ENCODE results near the gene HOXD3.

The HOXD3 gene

DNA sequence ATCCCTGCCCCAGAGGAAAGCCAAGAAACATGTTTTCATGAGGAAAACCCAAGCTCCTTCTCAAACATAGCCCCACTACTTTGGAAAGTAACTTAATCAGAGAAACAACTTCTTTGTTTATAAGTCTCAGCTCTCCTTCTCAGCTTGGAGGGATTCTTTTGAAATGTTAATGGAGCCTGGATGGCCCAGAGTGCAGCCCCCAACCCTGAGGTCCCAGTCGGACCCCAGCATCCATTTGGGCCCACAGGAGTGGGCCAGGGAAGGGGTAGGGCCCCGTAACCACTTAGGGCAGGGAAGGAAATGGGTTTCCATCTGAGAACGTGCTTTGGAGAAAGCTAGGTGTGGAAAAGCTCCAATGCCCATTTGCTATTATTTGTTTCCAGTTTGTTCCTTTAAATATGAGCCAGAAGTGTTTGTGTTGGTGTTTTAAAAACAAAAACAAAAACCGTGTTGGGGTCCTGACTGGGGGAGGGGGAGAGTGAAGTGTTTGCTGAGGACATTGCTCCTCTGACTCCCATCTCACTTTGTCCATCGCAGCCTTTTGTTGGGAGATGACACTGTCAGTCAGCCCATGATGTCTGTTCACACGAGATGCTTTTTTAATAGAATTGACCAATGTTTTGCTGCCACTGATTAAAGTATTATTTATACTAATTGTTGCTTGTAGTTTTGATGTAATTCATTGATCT is 1.6 kb upstream of the HOXD3 start:
- TF ChIP-seq POLR2A (IDR thresholded peaks at IDR 0.05; ENCODE audit: extremely low read depth, insufficient read length) (no peak), MYC (IDR thresholded peaks at IDR 0.05; ENCODE audit: low read depth, low read length) (no peak)
- TF ChIP-seq, protein P1, sequence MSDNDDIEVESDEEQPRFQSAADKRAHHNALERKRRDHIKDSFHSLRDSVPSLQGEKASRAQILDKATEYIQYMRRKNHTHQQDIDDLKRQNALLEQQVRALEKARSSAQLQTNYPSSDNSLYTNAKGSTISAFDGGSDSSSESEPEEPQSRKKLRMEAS (IDR thresholded peaks at IDR 0.05; ENCODE audit: low read depth, low read length), result no peak
- no peak for DNase-seq (ENCODE audit: low read depth)
- H3K4me3 ChIP-seq (ENCODE audit: low read depth, low read length), result no peak overlapping the region

DNA sequence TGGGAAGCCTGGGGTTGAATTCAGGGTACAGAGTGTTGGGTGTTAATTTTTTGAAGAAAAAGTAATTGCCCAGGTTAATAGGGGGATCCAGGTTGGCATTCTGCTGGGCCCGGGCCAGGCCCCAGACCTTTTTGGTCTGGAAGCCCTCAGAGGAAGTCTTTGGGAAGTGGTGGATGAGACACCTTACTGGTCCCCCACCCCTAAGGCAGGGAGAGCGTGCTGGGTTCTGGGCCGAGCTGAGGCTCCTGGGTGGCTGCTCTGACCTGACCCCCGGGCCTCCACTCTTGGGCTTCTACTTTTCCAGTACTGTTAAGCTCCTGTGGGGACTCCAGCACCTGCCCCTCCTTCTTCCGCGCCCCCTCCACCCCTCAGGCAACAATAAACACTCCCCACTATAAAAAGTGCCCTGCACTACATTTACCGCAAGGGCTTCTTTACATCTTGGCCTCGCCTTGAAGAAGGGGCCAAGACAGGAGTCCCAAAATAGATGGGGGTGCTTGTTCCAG is 753 bp upstream of the HOXD3 start:
- H3K4me3 ChIP-seq (ENCODE audit: low read depth, low read length), result no peak overlapping the region

DNA sequence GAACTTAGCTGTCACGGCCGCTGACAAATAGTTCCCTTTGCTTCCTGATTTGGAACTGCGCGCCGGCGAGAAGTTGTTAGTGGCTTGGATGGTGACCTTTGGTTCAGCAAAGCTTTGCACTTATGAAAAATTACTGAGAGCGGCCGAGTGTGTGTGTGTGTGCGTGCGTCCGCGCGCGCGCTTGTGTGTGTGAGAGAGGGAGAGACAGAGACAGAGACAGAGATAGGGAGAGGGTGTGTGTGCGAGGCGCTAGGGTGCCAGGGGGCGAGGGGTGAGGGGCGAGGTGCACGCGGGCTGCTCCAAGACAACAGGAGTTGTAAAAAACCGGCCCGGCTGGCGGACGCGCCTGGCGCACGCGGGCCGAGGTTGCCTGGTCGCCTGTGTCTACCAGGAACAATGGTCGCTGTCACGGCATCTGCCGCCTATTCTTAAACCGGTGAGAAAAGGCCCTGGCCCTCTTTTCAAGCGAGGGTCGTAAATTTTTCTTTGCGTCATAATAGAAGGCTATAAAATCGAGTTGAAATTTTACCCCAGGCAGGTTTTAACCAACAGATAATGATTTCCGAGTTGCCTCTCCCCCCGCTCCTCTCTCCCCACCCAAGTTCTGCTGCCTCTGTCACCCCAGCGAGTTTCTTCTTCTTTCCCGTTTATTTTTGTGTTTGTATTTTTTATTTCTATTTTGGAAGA is 535 bp downstream of the HOXD3 start:
- TF ChIP-seq MYC (IDR thresholded peaks at IDR 0.05; ENCODE audit: low read depth, low read length), result no peak
- TF ChIP-seq, protein P1 (IDR thresholded peaks at IDR 0.05; ENCODE audit: low read depth, low read length), result no peak
- no peak for TF ChIP-seq POLR2A (IDR thresholded peaks at IDR 0.05; ENCODE audit: extremely low read depth, insufficient read length)
- TF ChIP-seq, protein P2, sequence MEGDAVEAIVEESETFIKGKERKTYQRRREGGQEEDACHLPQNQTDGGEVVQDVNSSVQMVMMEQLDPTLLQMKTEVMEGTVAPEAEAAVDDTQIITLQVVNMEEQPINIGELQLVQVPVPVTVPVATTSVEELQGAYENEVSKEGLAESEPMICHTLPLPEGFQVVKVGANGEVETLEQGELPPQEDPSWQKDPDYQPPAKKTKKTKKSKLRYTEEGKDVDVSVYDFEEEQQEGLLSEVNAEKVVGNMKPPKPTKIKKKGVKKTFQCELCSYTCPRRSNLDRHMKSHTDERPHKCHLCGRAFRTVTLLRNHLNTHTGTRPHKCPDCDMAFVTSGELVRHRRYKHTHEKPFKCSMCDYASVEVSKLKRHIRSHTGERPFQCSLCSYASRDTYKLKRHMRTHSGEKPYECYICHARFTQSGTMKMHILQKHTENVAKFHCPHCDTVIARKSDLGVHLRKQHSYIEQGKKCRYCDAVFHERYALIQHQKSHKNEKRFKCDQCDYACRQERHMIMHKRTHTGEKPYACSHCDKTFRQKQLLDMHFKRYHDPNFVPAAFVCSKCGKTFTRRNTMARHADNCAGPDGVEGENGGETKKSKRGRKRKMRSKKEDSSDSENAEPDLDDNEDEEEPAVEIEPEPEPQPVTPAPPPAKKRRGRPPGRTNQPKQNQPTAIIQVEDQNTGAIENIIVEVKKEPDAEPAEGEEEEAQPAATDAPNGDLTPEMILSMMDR (IDR thresholded peaks at IDR 0.05; ENCODE audit: low read depth, low read length), result no peak
- no peak overlapping the region for H3K4me3 ChIP-seq (ENCODE audit: low read depth, low read length)
- DNase-seq (ENCODE audit: low read depth), result no peak

More for the DNA sequence above, 753 bp upstream of the HOXD3 start:
- TF ChIP-seq MYC (IDR thresholded peaks at IDR 0.05; ENCODE audit: low read depth, low read length) (no peak), POLR2A (IDR thresholded peaks at IDR 0.05; ENCODE audit: extremely low read depth, insufficient read length) (no peak)
- TF ChIP-seq, protein P1 (IDR thresholded peaks at IDR 0.05; ENCODE audit: low read depth, low read length), result no peak
- DNase-seq (ENCODE audit: low read depth), result no peak

DNA sequence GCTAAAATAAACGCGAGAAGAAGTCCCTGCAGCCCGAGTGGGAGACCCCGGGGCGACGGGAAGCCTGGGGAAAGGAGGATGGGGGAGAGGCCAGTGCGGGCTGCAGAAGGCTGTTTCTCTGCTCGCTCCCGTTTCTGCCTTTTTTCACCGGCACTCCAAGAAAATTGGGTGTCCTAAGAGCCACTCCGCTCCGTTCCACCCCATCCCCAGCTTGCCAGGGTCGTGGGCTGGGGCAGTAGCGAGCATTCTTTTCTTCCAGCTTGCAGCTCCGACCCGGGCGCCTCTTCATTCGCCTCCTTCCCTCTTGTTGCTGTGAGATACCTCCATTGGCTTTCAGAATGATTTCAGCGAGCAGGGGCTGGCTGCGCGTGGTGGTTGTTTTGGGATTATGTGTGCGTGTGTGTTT is 1.1 kb downstream of the HOXD3 start:
- no peak overlapping the region for H3K4me3 ChIP-seq (ENCODE audit: low read depth, low read length)
- TF ChIP-seq, protein P1 (IDR thresholded peaks at IDR 0.05; ENCODE audit: low read depth, low read length), result no peak
- TF ChIP-seq MYC (IDR thresholded peaks at IDR 0.05; ENCODE audit: low read depth, low read length), result no peak
- TF ChIP-seq, protein P2 (IDR thresholded peaks at IDR 0.05; ENCODE audit: low read depth, low read length), result no peak
- TF ChIP-seq POLR2A (IDR thresholded peaks at IDR 0.05; ENCODE audit: extremely low read depth, insufficient read length), result no peak
- no peak for DNase-seq (ENCODE audit: low read depth)

DNA sequence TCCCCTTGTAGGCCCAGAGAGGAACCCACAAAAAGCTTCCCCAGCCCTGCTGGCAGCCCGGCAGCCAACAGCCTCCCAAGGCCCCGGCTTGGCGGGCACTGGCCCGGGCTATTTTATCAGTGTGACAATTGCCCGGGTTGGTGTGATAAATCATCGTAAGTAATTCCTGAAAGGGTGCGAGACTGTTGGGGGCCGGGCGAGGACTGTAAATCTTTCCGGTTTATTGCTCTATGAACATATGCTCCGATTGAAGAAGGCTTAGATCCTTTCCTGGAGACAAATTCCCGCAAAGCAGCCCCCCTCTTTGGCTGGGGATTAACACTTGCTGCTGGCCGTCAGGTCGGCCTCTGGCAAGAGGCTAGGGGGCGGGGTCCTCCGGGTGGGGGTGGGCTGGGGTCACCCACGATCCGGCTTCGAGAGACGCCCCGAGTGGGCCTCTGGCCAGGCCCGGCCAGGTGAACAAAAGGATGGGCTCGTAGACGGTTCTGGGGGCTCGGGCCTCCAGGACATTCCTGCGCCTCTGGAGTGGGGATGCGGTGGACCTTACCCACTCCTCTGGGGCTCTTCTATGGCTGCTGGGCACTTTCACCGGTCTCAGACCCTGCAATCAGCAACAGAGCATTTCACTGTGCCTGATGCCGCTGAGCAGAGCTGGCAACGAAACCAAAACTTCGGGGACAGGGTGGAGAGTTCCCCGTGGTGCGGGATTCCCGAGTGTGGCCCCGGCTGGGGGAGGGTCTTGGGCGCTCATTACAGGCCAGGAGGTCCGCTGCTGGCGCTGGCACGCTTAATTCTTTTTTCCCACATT is 2.0 kb downstream of the HOXD3 start:
- DNase-seq (ENCODE audit: low read depth), result no peak
- H3K4me3 ChIP-seq (ENCODE audit: low read depth, low read length), result no peak overlapping the region
- TF ChIP-seq MYC (IDR thresholded peaks at IDR 0.05; ENCODE audit: low read depth, low read length), result no peak
- no peak for TF ChIP-seq POLR2A (IDR thresholded peaks at IDR 0.05; ENCODE audit: extremely low read depth, insufficient read length)
- TF ChIP-seq, protein P2 (IDR thresholded peaks at IDR 0.05; ENCODE audit: low read depth, low read length), result no peak
- TF ChIP-seq, protein P1 (IDR thresholded peaks at IDR 0.05; ENCODE audit: low read depth, low read length), result no peak

DNA sequence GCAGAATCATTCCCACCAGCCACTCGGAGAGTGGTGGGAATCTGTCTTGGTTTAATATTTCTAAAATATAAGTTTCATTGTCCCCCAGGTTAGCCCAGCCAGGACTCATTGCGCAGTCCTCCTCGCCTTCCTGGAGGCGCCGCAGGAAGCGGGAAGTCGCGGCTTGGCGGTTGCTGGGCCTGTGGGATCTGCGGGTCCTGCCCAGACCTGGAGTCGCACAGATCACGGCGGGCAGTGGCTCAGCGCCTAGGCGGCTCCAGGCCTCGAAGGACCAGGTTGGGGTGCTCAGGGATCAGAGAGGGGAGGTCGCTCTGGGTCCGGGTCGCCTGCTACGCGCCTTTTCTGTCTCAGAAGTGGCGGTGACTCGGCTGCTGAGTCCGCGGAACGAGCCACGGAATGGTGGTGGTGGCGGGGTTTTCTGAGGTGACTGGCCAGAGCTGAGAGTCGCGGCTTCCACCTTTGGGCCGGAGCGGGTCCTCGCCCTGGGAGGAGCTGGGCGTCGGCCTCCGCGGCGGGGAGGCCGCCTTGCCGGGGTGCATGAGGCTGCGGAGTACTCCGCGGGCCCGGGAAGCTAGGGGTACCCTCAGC is 2.6 kb downstream of the HOXD3 start:
- DNase-seq (ENCODE audit: low read depth), result no peak
- TF ChIP-seq POLR2A (IDR thresholded peaks at IDR 0.05; ENCODE audit: extremely low read depth, insufficient read length) (no peak), MYC (IDR thresholded peaks at IDR 0.05; ENCODE audit: low read depth, low read length) (no peak)
- TF ChIP-seq, protein P1 (IDR thresholded peaks at IDR 0.05; ENCODE audit: low read depth, low read length), result no peak
- TF ChIP-seq, protein P2 (IDR thresholded peaks at IDR 0.05; ENCODE audit: low read depth, low read length), result no peak
- no peak overlapping the region for H3K4me3 ChIP-seq (ENCODE audit: low read depth, low read length)
